Measurements from ENCODE around the gene TUBA4B.

TUBA4B gene

GRCh38 chr2:219207884-219208740 lies 44.9 kb upstream of the TUBA4B start:
- no peak for TF ChIP-seq CTCF (IDR thresholded peaks at IDR 0.05)

- no peak for TF ChIP-seq CTCF (IDR thresholded peaks at IDR 0.05)
Observed at GRCh38 chr2:219209236-219210195, 43.5 kb upstream of the TUBA4B start.

- TF ChIP-seq CTCF (IDR thresholded peaks at IDR 0.05) = no peak
Observed at GRCh38 chr2:219210196-219210885, 42.7 kb upstream of the TUBA4B start.

DNA sequence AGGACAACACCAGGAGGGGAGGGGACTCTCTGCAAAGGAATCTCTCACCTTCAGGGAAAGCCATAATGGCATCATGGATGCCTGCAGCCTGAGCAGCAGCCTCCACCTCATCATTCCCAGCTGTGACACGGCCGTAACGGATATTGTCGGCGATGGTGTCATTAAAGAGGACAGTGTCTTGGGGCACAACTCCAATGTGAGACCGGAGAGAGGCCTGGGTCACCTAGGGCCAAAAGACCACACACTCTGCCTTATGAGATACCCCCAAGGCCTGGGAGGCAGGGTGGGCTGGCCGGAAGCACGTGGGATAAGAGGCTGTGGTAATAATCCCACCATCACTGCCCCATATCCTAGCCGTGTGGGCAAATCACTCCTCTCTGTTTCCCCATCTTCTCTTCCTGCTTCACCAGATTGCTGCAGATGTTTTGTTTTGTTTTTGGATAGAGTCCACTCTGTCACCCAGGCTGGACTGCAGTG lies 42.1 kb upstream of the TUBA4B start:
- TF ChIP-seq CTCF (IDR thresholded peaks at IDR 0.05) = no peak

GRCh38 chr2:219213026-219213415 lies 40.0 kb upstream of the TUBA4B start:
- no peak for TF ChIP-seq CTCF (IDR thresholded peaks at IDR 0.05)

DNA sequence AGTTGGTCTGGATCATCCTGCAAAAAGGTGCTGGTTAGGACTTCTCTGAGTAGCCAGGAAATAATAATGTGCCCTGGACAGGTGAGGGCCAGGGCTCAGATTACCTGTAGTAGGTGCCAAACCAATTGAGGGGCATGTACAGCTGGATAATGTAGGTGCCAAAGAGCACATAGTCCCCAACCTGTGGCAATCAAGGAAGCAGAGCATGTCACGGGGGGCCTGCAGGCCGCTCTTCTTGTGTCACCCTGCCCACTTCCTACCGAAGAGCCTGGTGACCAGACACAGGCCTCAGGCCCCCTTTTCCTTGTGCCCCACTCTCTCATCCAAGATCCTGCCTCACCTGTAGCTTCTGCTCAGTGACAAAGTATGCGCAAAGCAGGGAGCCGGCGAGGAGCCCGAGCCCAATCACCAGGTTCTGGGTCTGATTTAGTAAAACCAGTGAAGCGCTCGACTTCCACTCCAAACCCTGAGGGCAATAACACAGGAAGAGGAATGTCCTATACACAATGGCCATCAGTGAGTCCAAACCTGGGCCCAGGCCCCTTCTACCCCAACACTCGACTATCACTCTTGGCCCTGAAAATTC lies 39.5 kb upstream of the TUBA4B start:
- TF ChIP-seq CTCF (IDR thresholded peaks at IDR 0.05) = no peak

DNA sequence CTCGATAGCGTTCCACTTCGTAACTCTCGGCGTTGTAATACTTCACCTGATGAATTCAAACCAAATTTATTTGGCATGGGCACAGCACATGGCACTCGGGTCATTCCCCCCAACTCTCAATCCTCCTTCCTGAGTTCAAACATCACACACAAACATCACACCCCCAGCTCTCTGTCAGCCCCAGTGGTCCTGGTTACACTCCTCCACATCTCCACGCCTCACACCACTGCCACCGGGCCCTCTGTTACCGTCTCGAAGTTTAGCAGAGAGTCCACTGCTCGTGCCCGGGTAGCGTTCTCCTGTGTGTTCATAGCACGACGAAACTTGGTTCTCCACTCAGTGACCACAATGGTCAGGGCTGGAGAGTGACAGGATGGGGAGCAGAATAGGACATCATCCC lies 38.9 kb upstream of the TUBA4B start:
- no peak for TF ChIP-seq CTCF (IDR thresholded peaks at IDR 0.05)

Data from LNCAP (cell line).